22Rv1 (cell line): Measurements from ENCODE around the gene EXOSC3.
A peak's percentile ranks its signal among the peaks of the same experiment; 100 is the strongest.
"Not testable (repeated sequence)": the region's sequence is repeated elsewhere in the genome, so short reads cannot be mapped to it uniquely, and the experiment has no call there.

Experiments used
- H3K27ac ChIP-seq: fragments of 450-650 bp; 2 replicates; pipeline ENCODE4 v1.5.1; 2017
- CTCF ChIP-seq: fragments of 450-650 bp; IDR thresholded peaks from 2 replicates; pipeline ENCODE4 v1.5.1; 2017; ENCODE audit warnings: mild to moderate bottlenecking
- ZFX ChIP-seq: fragments of 450-650 bp; IDR thresholded peaks from 2 replicates; pipeline ENCODE4 v1.6.1; 2017; ENCODE audit warnings: antibody characterized with exemption, borderline replicate concordance

Gene EXOSC3

DNA sequence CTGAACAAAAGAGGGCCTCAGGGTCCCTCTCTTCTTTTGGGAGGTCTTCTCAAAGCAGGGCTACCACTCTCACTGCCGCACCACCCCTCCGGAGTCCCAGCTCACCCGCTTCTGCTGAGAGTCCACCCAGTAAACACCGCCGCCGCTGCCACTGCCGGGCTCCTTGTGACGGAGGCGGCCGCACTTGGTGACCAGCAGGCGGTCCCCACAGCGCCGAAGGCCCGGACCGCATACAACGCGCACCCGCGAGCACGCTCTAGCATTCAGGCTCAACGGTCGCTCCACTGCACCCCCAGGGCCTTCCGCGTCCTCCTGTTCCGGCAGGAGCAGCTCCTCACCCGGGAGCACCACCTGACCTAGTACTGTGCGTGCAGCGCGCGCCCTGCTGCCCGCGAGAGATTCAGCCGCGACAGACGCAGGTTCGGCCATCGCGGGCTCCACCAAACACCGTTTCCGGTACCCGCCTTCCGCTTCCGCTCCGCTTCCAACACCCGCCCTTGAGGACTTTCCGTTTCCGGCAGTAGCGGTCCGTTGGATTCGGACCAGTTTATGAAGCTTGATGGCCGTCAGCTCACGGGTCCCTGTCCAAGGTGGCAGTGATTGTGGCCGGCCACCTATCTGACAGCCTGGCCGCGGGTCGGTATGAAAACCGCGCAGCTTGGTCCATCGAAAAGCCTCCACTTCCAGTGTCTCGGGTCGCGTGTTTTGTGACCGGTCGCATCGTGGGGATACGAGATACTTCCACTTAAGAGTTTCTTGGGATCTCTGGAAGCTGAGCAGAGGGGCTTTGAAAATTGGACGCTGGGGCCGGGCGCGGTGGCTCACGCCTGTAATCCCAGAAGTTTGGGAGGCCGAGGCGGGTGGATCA lies at the start of gene EXOSC3:
TSS of gene EXOSC3 (minus strand) at position 449 of the 868 bp plus-strand sequence. CDS start at position 429, 20 bp downstream.
- no peak for TF ChIP-seq CTCF
- no peak for TF ChIP-seq ZFX
- peak within 1 kb of the TSS; percentile 82 for H3K27ac ChIP-seq

DNA sequence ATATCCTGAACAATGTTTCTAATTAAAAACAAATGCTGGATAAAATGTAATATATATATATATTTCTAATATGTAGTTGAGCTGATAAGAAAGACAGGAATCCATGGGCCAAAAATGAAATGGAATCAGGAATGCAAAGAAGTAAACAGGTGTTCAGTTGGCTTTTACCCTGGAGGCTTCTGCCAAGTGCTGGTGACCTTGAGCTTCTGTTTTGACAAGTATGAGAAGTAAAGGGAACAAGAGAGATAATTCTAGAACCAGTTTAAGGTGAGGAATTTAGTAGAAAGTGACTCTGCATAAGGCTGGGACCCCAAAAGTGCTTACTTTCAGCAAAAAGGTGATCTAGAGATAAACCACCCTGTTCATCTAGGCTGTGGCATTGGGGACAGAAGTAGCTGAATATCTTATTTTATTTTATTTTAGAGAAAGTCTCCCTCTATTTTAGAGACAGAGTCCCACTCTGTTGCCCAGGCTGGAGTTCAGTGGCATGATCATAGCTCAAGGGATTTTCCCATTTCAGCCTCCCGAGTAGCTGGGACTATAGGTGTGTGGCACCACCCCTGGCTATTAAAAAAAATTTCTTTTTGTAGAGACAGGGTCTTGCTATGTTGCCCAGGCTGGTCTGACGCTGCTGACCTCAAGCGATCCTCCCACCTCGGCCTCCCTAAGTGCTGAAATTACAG lies 42.8 kb upstream of the EXOSC3 start:
- TF ChIP-seq ZFX: no peak
- no peak overlapping the region for H3K27ac ChIP-seq

GRCh38 chr9:37825174-37825573 lies 40.3 kb upstream of the EXOSC3 start:
- H3K27ac ChIP-seq: not testable (repeated sequence)

GRCh38 chr9:37820142-37820541 lies 35.3 kb upstream of the EXOSC3 start:
- no peak overlapping the region for H3K27ac ChIP-seq
- TF ChIP-seq ZFX: no peak

DNA sequence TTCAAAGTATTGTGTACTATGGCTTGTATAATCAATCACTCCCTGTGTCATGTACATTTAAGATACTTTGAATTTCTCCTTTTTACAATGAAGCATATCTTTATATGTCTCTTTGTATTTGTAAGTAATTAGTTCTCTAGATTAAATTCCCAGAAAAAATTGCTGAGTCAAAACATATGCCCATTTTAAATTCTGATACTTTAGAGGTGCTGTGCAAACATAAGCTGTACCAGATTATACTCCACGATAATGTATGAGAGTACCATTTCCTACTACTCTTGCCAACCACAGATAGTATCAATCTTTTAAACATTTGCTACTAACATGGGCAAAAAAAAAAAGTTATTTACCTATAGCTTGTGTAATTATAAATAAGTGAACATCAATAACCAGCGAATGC lies 34.0 kb upstream of the EXOSC3 start:
- no peak overlapping the region for H3K27ac ChIP-seq
- no peak for TF ChIP-seq CTCF
- no peak for TF ChIP-seq ZFX

DNA sequence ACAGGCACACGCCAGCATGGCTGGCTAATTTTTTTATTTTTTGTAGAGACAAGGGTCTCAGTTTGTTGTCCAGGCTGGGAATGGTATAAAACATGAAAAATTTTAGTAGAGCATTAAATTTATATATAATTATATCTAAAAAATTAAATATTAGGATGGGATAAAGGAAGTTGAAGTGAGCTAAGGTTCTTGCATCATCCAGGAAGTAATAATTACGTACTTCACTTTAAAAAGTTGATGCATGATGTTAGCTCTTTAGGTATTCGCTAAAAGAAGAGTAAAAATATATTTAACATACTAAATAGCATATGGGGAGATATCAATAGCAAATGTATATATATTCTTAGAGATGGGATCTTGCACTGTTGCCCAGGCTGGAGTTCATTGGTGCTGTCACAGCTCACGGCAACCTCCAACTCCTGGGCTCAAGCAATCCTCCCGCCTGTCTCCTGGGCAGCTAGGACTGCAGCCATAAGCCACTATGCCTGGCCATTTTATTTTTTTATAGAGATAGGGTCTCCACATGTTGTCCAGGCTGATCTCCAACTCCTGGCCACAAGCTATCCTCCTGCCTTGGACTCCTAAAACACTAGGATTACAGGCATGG lies 28.0 kb upstream of the EXOSC3 start:
- TF ChIP-seq CTCF (no peak), ZFX (no peak)
- H3K27ac ChIP-seq: no peak overlapping the region

DNA sequence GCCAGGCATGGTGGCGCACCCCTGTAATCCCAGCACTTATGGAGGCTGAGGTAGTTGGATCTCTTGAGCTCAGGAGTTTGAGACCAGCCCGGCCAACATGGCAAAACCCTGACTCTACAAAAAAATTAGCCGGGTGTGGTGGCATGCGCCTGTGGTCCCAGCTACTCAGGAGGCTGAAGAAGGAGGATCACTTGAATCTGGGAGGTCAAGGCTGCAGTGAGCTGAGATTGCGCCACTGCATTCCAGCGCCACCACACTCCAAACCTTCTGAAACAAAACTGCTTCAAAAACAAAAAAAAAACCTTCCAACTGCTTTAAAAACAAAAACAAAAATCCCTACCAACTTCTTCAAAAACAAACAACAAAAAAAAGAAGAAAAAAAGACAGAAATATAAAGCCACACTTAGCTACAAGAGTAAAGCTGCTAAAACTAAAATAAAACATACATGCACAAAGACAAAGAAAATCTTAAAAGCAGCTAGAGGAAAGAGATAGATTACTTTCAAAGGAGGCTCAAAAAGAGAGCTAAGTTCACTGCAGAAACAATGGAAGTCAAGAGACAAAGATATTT lies 27.1 kb upstream of the EXOSC3 start:
- no peak overlapping the region for H3K27ac ChIP-seq
- no peak for TF ChIP-seq ZFX
- no peak for TF ChIP-seq CTCF

- not testable (repeated sequence) for H3K27ac ChIP-seq
Measured at GRCh38 chr9:37809676-37810075, 24.8 kb upstream of the EXOSC3 start.

GRCh38 chr9:37806271-37806670 lies 21.4 kb upstream of the EXOSC3 start:
- no peak overlapping the region for H3K27ac ChIP-seq
- no peak for TF ChIP-seq ZFX
- TF ChIP-seq CTCF: no peak
